GM23338 (cell line): ENCODE results near the gene MET. TPM values are rescaled to one million over a fixed set of nuclear protein-coding genes. Genes with fewer than 3 reads are reported as not detected.

Experiments used
- ATAC-seq: fragments of 200-7000 bp; cut with Tn5 transposase; 3 replicates; pipeline ENCODE4 v1.9.1; 2020
- DNase-seq: peaks from one replicate; pipeline ENCODE4 v3.0.0-alpha.2; 2015; ENCODE audit warnings: low spot score
- H2AFZ ChIP-seq: fragments of 200-600 bp; sonication (generic); 2 replicates; pipeline ENCODE4 v1.8.0; 2016; ENCODE audit warnings: antibody characterized with exemption, mild to moderate bottlenecking, moderate library complexity
- H3F3A ChIP-seq: fragments of 200-600 bp; sonication (generic); replicated peaks from 2 replicates; pipeline ENCODE4 v1.8.0; 2017; ENCODE audit warnings: antibody characterized with exemption, mixed run types, low read depth
- H3K27ac ChIP-seq: fragments of 200-600 bp; sonication (generic); 2 replicates; pipeline ENCODE4 v1.6.1; 2016; ENCODE audit warnings: low read depth
- H3K27me3 ChIP-seq: fragments of 200-600 bp; sonication (generic); 2 replicates; pipeline ENCODE4 v1.8.0; 2016; ENCODE audit warnings: mild to moderate bottlenecking, mixed run types, moderate library complexity; ENCODE audit not compliant: insufficient read depth
- H3K36me3 ChIP-seq: fragments of 200-600 bp; sonication (generic); 2 replicates; pipeline ENCODE4 v1.8.0; 2016; ENCODE audit warnings: mild to moderate bottlenecking; ENCODE audit not compliant: insufficient read depth
- H3K4me1 ChIP-seq: fragments of 200-600 bp; sonication (generic); 2 replicates; pipeline ENCODE4 v1.8.0; 2016; ENCODE audit warnings: mild to moderate bottlenecking, moderate library complexity; ENCODE audit not compliant: insufficient read depth
- H3K4me2 ChIP-seq: fragments of 200-600 bp; sonication (generic); 2 replicates; pipeline ENCODE4 v1.7.1; 2017; ENCODE audit warnings: mixed run types
- H3K4me3 ChIP-seq: fragments of 200-600 bp; sonication (generic); 2 replicates; pipeline ENCODE4 v1.6.1; 2016; ENCODE audit warnings: mixed run types
- H3K79me2 ChIP-seq: fragments of 200-600 bp; sonication (generic); replicated peaks from 2 replicates; pipeline ENCODE4 v1.8.0; 2017; ENCODE audit warnings: mild to moderate bottlenecking; ENCODE audit not compliant: insufficient read depth
- H3K9me2 ChIP-seq: fragments of 200-600 bp; sonication (generic); 2 replicates; pipeline ENCODE4 v1.8.0; 2017; ENCODE audit not compliant: insufficient read depth
- H4K20me1 ChIP-seq: fragments of 200-600 bp; sonication (generic); replicated peaks from 2 replicates; pipeline ENCODE4 v1.8.0; 2017; ENCODE audit warnings: mild to moderate bottlenecking; ENCODE audit not compliant: insufficient read depth
- H3K27ac Mint-ChIP-seq: 2 replicates; pipeline ENCODE4 v1.8.0; 2020; ENCODE audit warnings: inconsistent platforms, mild to moderate bottlenecking, moderate library complexity, mixed read lengths
- H3K27me3 Mint-ChIP-seq: 3 replicates; pipeline ENCODE4 v1.8.0; 2022; ENCODE audit warnings: low read depth, mild to moderate bottlenecking, moderate library complexity, mixed read lengths, inconsistent platforms; ENCODE audit not compliant: insufficient read depth, poor library complexity
- H3K36me3 Mint-ChIP-seq: 3 replicates; pipeline ENCODE4 v1.8.0; 2021; ENCODE audit warnings: low read depth, mild to moderate bottlenecking, inconsistent platforms, moderate library complexity, mixed read lengths
- H3K4me1 Mint-ChIP-seq: 3 replicates; pipeline ENCODE4 v1.8.0; 2020; ENCODE audit warnings: mild to moderate bottlenecking, inconsistent platforms, mixed read lengths
- H3K4me3 Mint-ChIP-seq: 3 replicates; pipeline ENCODE4 v1.8.0; 2021; ENCODE audit warnings: moderate library complexity, mild to moderate bottlenecking, inconsistent platforms, mixed read lengths
- H3K9me3 Mint-ChIP-seq: 3 replicates; pipeline ENCODE4 v1.8.0; 2020; ENCODE audit warnings: moderate library complexity, mild to moderate bottlenecking, inconsistent platforms, mixed read lengths
- CREB1 ChIP-seq: fragments of 250-450 bp; sonication (Bioruptor Pico); IDR thresholded peaks from 2 replicates; pipeline ENCODE4 v1.5.0; 2020; ENCODE audit warnings: low read depth, mild to moderate bottlenecking, moderate library complexity
- JUNB ChIP-seq: IDR thresholded peaks from one replicate; pipeline ENCODE4 v1.6.1; 2016; ENCODE audit warnings: antibody characterized with exemption; ENCODE audit not compliant: unreplicated experiment
- NANOG ChIP-seq: IDR thresholded peaks from 2 replicates; pipeline ENCODE4 v1.6.1; 2016; ENCODE audit warnings: antibody characterized with exemption, borderline replicate concordance
- POLR2AphosphoS5 ChIP-seq: IDR thresholded peaks from 2 replicates; pipeline ENCODE4 v1.6.1; 2016; ENCODE audit warnings: antibody characterized with exemption, low read depth
- ZNF114 ChIP-seq: fragments of 250-450 bp; sonication (Bioruptor Pico); IDR thresholded peaks from 2 replicates; pipeline ENCODE4 v1.5.0; 2020; ENCODE audit warnings: mild to moderate bottlenecking, moderate library complexity
- polyA plus RNA-seq: library from polyadenylated mRNA; unstranded; fragments of >200 nt; fragmentation: Nextera tagmentation; extraction: Ambion mirVana; gene quantifications from 2 replicates; pipeline ENCODE4 v1.2.1, GENCODE V29; 2016
- total RNA-seq: library from RNA; depleted of rRNA; stranded (reverse); fragments of >200 nt; shearing (Covaris generic); gene quantifications from 2 replicates; pipeline ENCODE4 v1.2.3, GENCODE V29; 2014
- TF ChIP-seq, protein P1 (sequence below): IDR thresholded peaks from one replicate; pipeline ENCODE4 v1.6.1; 2018; ENCODE audit warnings: antibody characterized with exemption; ENCODE audit not compliant: unreplicated experiment
- TF ChIP-seq, protein P2 (sequence below): IDR thresholded peaks from 2 replicates; pipeline ENCODE4 v1.6.1; 2016; ENCODE audit warnings: antibody characterized with exemption
- TF ChIP-seq, protein P3 (sequence below), 2 experiments: fragments of 200-600 bp in 1 of 2; sonication (generic) in 1 of 2; conservative IDR thresholded peaks; 2 replicates each; pipeline versions ENCODE4 v1.5.1 to v1.6.1; 2016 to 2017; ENCODE audit warnings: antibody characterized with exemption in 2 of 2, low read depth in 2 of 2, mild to moderate bottlenecking in 2 of 2, moderate library complexity in 1 of 2
- TF ChIP-seq, protein P4 (sequence below): fragments of 250-450 bp; sonication (Bioruptor Pico); IDR thresholded peaks from 2 replicates; pipeline ENCODE4 v1.5.0; 2020; ENCODE audit warnings: mild to moderate bottlenecking, moderate library complexity

MET gene
- total and polyA plus RNA-seq, 2 experiments from 2014 or later, result 4.8 to 23.1 TPM

DNA sequence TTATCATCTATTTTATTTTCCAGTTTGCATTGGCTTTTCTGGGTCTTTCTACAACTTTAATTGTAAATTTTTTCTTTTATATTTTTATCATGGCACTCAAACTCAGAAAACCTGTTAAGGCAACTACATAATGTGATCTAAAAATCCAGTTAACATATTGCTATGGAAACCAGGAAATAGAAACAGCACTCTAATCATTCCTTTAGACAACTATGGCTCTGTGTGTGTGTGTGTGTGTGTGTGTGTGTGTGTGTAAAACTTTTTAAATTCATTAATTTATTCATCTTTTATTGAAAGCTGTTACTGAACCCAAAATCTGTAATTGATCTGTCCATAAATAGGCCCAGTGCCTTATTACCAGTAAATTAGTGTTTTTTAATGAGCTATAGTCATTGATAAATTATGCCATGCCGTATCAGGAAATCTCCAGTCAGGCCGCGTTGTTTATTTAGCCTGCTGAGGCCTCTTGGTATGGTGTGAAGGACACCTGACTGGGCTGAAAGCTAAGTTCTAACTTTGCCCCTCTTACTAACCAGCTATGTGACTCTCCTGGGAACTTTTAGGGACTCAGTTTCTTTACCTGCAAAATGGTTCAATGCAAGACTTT lies 1.5 kb upstream of the MET start (continued):
- TF ChIP-seq, protein P1, sequence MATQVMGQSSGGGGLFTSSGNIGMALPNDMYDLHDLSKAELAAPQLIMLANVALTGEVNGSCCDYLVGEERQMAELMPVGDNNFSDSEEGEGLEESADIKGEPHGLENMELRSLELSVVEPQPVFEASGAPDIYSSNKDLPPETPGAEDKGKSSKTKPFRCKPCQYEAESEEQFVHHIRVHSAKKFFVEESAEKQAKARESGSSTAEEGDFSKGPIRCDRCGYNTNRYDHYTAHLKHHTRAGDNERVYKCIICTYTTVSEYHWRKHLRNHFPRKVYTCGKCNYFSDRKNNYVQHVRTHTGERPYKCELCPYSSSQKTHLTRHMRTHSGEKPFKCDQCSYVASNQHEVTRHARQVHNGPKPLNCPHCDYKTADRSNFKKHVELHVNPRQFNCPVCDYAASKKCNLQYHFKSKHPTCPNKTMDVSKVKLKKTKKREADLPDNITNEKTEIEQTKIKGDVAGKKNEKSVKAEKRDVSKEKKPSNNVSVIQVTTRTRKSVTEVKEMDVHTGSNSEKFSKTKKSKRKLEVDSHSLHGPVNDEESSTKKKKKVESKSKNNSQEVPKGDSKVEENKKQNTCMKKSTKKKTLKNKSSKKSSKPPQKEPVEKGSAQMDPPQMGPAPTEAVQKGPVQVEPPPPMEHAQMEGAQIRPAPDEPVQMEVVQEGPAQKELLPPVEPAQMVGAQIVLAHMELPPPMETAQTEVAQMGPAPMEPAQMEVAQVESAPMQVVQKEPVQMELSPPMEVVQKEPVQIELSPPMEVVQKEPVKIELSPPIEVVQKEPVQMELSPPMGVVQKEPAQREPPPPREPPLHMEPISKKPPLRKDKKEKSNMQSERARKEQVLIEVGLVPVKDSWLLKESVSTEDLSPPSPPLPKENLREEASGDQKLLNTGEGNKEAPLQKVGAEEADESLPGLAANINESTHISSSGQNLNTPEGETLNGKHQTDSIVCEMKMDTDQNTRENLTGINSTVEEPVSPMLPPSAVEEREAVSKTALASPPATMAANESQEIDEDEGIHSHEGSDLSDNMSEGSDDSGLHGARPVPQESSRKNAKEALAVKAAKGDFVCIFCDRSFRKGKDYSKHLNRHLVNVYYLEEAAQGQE, result no peak
- TF ChIP-seq, protein P2, sequence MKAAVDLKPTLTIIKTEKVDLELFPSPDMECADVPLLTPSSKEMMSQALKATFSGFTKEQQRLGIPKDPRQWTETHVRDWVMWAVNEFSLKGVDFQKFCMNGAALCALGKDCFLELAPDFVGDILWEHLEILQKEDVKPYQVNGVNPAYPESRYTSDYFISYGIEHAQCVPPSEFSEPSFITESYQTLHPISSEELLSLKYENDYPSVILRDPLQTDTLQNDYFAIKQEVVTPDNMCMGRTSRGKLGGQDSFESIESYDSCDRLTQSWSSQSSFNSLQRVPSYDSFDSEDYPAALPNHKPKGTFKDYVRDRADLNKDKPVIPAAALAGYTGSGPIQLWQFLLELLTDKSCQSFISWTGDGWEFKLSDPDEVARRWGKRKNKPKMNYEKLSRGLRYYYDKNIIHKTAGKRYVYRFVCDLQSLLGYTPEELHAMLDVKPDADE, result no peak
- TF ChIP-seq ZNF114, result no peak
- TF ChIP-seq, protein P3, sequence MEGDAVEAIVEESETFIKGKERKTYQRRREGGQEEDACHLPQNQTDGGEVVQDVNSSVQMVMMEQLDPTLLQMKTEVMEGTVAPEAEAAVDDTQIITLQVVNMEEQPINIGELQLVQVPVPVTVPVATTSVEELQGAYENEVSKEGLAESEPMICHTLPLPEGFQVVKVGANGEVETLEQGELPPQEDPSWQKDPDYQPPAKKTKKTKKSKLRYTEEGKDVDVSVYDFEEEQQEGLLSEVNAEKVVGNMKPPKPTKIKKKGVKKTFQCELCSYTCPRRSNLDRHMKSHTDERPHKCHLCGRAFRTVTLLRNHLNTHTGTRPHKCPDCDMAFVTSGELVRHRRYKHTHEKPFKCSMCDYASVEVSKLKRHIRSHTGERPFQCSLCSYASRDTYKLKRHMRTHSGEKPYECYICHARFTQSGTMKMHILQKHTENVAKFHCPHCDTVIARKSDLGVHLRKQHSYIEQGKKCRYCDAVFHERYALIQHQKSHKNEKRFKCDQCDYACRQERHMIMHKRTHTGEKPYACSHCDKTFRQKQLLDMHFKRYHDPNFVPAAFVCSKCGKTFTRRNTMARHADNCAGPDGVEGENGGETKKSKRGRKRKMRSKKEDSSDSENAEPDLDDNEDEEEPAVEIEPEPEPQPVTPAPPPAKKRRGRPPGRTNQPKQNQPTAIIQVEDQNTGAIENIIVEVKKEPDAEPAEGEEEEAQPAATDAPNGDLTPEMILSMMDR (conservative IDR thresholded peaks at IDR 0.05; ENCODE audit: low read depth in 2 of 2), result no peak
- no peak for TF ChIP-seq POLR2AphosphoS5
- TF ChIP-seq NANOG, result no peak

DNA sequence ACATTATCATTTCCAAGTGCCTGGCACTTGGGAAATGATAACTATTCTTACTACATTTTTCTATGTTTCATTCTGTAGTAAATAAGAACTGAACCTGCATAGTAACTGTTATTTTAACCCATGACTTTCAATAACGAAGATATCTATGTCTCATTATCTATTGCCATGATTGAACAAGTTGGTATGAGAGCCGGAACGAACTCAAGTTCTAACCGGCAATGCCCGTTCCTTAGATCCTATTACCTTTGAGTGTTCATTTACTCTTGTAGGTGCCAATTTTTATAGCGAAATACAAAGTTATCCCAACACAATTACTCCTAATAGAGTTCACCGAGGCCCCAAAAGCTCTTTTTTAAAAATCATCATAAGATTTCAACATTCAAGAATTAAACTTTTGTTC lies 885 bp upstream of the MET start:
- H3K4me3 ChIP-seq, result peak overlapping the region; percentile 78
- TF ChIP-seq, protein P4, sequence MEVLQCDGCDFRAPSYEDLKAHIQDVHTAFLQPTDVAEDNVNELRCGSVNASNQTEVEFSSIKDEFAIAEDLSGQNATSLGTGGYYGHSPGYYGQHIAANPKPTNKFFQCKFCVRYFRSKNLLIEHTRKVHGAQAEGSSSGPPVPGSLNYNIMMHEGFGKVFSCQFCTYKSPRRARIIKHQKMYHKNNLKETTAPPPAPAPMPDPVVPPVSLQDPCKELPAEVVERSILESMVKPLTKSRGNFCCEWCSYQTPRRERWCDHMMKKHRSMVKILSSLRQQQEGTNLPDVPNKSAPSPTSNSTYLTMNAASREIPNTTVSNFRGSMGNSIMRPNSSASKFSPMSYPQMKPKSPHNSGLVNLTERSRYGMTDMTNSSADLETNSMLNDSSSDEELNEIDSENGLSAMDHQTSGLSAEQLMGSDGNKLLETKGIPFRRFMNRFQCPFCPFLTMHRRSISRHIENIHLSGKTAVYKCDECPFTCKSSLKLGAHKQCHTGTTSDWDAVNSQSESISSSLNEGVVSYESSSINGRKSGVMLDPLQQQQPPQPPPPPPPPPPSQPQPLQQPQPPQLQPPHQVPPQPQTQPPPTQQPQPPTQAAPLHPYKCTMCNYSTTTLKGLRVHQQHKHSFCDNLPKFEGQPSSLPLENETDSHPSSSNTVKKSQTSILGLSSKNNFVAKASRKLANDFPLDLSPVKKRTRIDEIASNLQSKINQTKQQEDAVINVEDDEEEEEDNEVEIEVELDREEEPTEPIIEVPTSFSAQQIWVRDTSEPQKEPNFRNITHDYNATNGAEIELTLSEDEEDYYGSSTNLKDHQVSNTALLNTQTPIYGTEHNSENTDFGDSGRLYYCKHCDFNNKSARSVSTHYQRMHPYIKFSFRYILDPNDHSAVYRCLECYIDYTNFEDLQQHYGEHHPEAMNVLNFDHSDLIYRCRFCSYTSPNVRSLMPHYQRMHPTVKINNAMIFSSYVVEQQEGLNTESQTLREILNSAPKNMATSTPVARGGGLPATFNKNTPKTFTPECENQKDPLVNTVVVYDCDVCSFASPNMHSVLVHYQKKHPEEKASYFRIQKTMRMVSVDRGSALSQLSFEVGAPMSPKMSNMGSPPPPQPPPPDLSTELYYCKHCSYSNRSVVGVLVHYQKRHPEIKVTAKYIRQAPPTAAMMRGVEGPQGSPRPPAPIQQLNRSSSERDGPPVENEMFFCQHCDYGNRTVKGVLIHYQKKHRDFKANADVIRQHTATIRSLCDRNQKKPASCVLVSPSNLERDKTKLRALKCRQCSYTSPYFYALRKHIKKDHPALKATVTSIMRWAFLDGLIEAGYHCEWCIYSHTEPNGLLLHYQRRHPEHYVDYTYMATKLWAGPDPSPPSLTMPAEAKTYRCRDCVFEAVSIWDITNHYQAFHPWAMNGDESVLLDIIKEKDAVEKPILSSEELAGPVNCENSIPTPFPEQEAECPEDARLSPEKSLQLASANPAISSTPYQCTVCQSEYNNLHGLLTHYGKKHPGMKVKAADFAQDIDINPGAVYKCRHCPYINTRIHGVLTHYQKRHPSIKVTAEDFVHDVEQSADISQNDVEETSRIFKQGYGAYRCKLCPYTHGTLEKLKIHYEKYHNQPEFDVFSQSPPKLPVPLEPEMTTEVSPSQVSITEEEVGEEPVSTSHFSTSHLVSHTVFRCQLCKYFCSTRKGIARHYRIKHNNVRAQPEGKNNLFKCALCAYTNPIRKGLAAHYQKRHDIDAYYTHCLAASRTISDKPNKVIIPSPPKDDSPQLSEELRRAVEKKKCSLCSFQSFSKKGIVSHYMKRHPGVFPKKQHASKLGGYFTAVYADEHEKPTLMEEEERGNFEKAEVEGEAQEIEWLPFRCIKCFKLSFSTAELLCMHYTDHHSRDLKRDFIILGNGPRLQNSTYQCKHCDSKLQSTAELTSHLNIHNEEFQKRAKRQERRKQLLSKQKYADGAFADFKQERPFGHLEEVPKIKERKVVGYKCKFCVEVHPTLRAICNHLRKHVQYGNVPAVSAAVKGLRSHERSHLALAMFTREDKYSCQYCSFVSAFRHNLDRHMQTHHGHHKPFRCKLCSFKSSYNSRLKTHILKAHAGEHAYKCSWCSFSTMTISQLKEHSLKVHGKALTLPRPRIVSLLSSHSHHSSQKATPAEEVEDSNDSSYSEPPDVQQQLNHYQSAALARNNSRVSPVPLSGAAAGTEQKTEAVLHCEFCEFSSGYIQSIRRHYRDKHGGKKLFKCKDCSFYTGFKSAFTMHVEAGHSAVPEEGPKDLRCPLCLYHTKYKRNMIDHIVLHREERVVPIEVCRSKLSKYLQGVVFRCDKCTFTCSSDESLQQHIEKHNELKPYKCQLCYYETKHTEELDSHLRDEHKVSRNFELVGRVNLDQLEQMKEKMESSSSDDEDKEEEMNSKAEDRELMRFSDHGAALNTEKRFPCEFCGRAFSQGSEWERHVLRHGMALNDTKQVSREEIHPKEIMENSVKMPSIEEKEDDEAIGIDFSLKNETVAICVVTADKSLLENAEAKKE (CRISPR knock-in tag), result no peak
- TF ChIP-seq JUNB, result no peak
- TF ChIP-seq CREB1, result no peak

More for the DNA sequence above, 885 bp upstream of the MET start:
- no peaks in the 10 kb centered on the region for H3K79me2 ChIP-seq
- Mint-ChIP-seq H3K4me3 (peak overlapping the region; percentile 81), H3K9me3 (no peaks in the 10 kb centered on the region), H3K27ac (no peak overlapping the region), H3K27me3 (peaks cover 13% of the 10 kb centered on the region), H3K36me3 (no peaks in the 10 kb centered on the region), H3K4me1 (peaks cover 19% of the 10 kb centered on the region)
- no peaks in the 10 kb centered on the region for H3K36me3 ChIP-seq
- no peaks in the 10 kb centered on the region for H4K20me1 ChIP-seq
- DNase-seq, result no peak
- H3F3A ChIP-seq, result no peaks in the 10 kb centered on the region
- peaks cover 30% of the 10 kb centered on the region for H3K27me3 ChIP-seq
- no peaks in the 10 kb centered on the region for H3K9me2 ChIP-seq
- H3K4me1 ChIP-seq, result peaks cover 28% of the 10 kb centered on the region
- no peak overlapping the region for H3K27ac ChIP-seq
- no peak overlapping the region for H2AFZ ChIP-seq
- ATAC-seq, result no peak
- H3K4me2 ChIP-seq, result peak overlapping the region; percentile 96
